Astrocyte (in vitro differentiated cells and primary cell): Measurements from ENCODE around the gene SHQ1. TPM values are rescaled to one million over a fixed set of nuclear protein-coding genes. Genes with fewer than 3 reads are reported as not detected.

ENCODE experiments used
- DNase-seq: peaks from one replicate; pipeline ENCODE4 v3.0.0-alpha.2; 2010; ENCODE audit warnings: low read depth
- FAIRE-seq: peaks from 2 replicates; lab custom pipeline; 2011; peaks lifted over from hg19 to GRCh38; lab: Jason Lieb, UNC
- H2AFZ ChIP-seq: 2 replicates; pipeline ENCODE4 v1.6.0; 2012; ENCODE audit warnings: low read depth, low read length, inconsistent platforms
- H3K27ac ChIP-seq: 2 replicates; pipeline ENCODE4 v1.5.1; 2011; ENCODE audit warnings: low read depth, low read length, inconsistent platforms
- H3K27me3 ChIP-seq: 2 replicates; pipeline ENCODE4 v1.6.0; 2011; ENCODE audit warnings: low read length, inconsistent platforms; ENCODE audit not compliant: insufficient read depth
- H3K36me3 ChIP-seq: 2 replicates; pipeline ENCODE4 v1.5.1; 2011; ENCODE audit warnings: low read length, inconsistent platforms; ENCODE audit not compliant: insufficient read depth
- H3K4me1 ChIP-seq: 2 replicates; pipeline ENCODE4 v1.5.1; 2011; ENCODE audit warnings: low read length, inconsistent platforms; ENCODE audit not compliant: insufficient read depth
- H3K4me2 ChIP-seq: 2 replicates; pipeline ENCODE4 v1.6.0; 2012; ENCODE audit warnings: low read length, inconsistent platforms
- H3K4me3 ChIP-seq: 2 replicates; pipeline ENCODE4 v1.5.1; 2011; ENCODE audit warnings: low read depth, mild to moderate bottlenecking, low read length, inconsistent platforms; ENCODE audit not compliant: insufficient read depth
- H3K79me2 ChIP-seq: 2 replicates; pipeline ENCODE4 v1.6.0; 2012; ENCODE audit warnings: mild to moderate bottlenecking, low read length, inconsistent platforms; ENCODE audit not compliant: insufficient read depth
- H3K9ac ChIP-seq: 2 replicates; pipeline ENCODE4 v1.6.0; 2012; ENCODE audit warnings: mild to moderate bottlenecking, low read length, inconsistent platforms
- H3K9me3 ChIP-seq: 2 replicates; pipeline ENCODE4 v1.5.1; 2012; ENCODE audit warnings: low read depth, mild to moderate bottlenecking, low read length, inconsistent platforms; ENCODE audit not compliant: insufficient read depth
- H4K20me1 ChIP-seq: 2 replicates; pipeline ENCODE4 v1.6.0; 2012; ENCODE audit warnings: low read length, inconsistent platforms; ENCODE audit not compliant: insufficient read depth
- H3K27ac Mint-ChIP-seq: one replicate; pipeline ENCODE4 v1.8.0; 2021; ENCODE audit warnings: mild to moderate bottlenecking, mixed read lengths; ENCODE audit not compliant: unreplicated experiment
- H3K27me3 Mint-ChIP-seq: one replicate; pipeline ENCODE4 v1.8.0; 2021; ENCODE audit warnings: low read depth, mixed read lengths; ENCODE audit not compliant: unreplicated experiment
- H3K36me3 Mint-ChIP-seq: one replicate; pipeline ENCODE4 v1.8.0; 2021; ENCODE audit warnings: low read depth, mixed read lengths; ENCODE audit not compliant: unreplicated experiment
- H3K4me1 Mint-ChIP-seq: one replicate; pipeline ENCODE4 v1.8.0; 2021; ENCODE audit warnings: low read depth, mixed read lengths; ENCODE audit not compliant: unreplicated experiment
- H3K4me3 Mint-ChIP-seq: one replicate; pipeline ENCODE4 v1.8.0; 2021; ENCODE audit warnings: mild to moderate bottlenecking, moderate library complexity, mixed read lengths; ENCODE audit not compliant: unreplicated experiment
- H3K9me3 Mint-ChIP-seq: one replicate; pipeline ENCODE4 v1.8.0; 2021; ENCODE audit warnings: mild to moderate bottlenecking, mixed read lengths; ENCODE audit not compliant: unreplicated experiment
- EZH2 ChIP-seq: IDR thresholded peaks from 2 replicates; pipeline ENCODE4 v1.6.1; 2012; ENCODE audit warnings: mild to moderate bottlenecking, low read length, inconsistent platforms; ENCODE audit not compliant: insufficient read depth
- total RNA-seq: library from RNA; stranded (reverse); gene quantifications from 2 replicates; pipeline ENCODE4 v1.2.1, GENCODE V29; 2021
- TF ChIP-seq, protein P1 (sequence below): IDR thresholded peaks from 2 replicates; pipeline ENCODE4 v1.5.1; 2011; ENCODE audit warnings: low read depth, mild to moderate bottlenecking, inconsistent platforms, low read length, moderate library complexity; ENCODE audit not compliant: insufficient read depth

Gene SHQ1
- total RNA-seq, 1 donor from 2014 or later: 28.4 TPM

DNA sequence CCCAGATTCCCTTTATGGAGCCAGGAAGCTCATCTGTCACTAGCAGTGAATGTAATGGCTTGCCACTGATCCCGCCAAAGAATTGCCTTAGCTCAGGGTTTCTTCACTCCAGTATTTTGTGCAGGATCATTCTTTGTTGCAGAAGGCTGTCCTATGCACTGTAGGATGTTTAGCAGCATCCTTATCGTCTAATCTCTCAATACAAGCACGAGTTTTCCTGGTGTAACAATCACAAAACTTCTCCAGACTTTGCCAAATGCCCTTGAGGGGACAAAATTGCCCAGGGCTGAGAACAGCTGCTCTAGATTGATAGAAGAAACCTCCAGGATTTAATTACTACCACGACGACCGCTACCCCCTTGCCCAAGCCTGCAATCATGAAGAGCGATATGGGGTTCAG is 6.8 kb upstream of the SHQ1 start:
- FAIRE-seq (no peak), DNase-seq (no peak)
- Mint-ChIP-seq H3K27ac (no peak overlapping the region), H3K36me3 (no peaks in the 10 kb centered on the region), H3K9me3 (no peaks in the 10 kb centered on the region), H3K4me1 (peaks cover 2% of the 10 kb centered on the region), H3K4me3 (no peak overlapping the region), H3K27me3 (peaks cover 6% of the 10 kb centered on the region)
- Histone ChIP-seq H3K4me1 (no peaks in the 10 kb centered on the region), H3K27ac (no peak overlapping the region), H4K20me1 (no peaks in the 10 kb centered on the region), H3K4me2 (no peak overlapping the region), H3K9me3 (no peaks in the 10 kb centered on the region), H3K9ac (no peak overlapping the region), H3K27me3 (peaks cover 4% of the 10 kb centered on the region), H2AFZ (no peak overlapping the region), H3K4me3 (no peak overlapping the region), H3K79me2 (no peaks in the 10 kb centered on the region), H3K36me3 (no peaks in the 10 kb centered on the region)
- TF ChIP-seq, protein P1, sequence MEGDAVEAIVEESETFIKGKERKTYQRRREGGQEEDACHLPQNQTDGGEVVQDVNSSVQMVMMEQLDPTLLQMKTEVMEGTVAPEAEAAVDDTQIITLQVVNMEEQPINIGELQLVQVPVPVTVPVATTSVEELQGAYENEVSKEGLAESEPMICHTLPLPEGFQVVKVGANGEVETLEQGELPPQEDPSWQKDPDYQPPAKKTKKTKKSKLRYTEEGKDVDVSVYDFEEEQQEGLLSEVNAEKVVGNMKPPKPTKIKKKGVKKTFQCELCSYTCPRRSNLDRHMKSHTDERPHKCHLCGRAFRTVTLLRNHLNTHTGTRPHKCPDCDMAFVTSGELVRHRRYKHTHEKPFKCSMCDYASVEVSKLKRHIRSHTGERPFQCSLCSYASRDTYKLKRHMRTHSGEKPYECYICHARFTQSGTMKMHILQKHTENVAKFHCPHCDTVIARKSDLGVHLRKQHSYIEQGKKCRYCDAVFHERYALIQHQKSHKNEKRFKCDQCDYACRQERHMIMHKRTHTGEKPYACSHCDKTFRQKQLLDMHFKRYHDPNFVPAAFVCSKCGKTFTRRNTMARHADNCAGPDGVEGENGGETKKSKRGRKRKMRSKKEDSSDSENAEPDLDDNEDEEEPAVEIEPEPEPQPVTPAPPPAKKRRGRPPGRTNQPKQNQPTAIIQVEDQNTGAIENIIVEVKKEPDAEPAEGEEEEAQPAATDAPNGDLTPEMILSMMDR: no peak
- no peak for TF ChIP-seq EZH2

GRCh38 chr3:72848703-72849081 is 447 bp upstream of the SHQ1 start:
- FAIRE-seq (no peak), DNase-seq (peak; percentile 23)
- no peaks in the 10 kb centered on the region for H3K36me3 ChIP-seq
- H3K4me1 ChIP-seq: peaks cover 13% of the 10 kb centered on the region
- H3K27ac ChIP-seq: no peak overlapping the region
- H3K27me3 ChIP-seq: peaks cover 3% of the 10 kb centered on the region
- Mint-ChIP-seq H3K4me3 (peak overlapping the region; percentile 98), H3K27me3 (no peaks in the 10 kb centered on the region), H3K4me1 (peaks cover 21% of the 10 kb centered on the region), H3K9me3 (no peaks in the 10 kb centered on the region), H3K36me3 (no peaks in the 10 kb centered on the region), H3K27ac (no peak overlapping the region)
- H3K79me2 ChIP-seq: peaks cover 41% of the 10 kb centered on the region
- peak overlapping the region; percentile 85 for H3K9ac ChIP-seq
- H3K4me3 ChIP-seq: peak overlapping the region; percentile 92
- no peak for TF ChIP-seq EZH2
- TF ChIP-seq, protein P1: no peak
- peak overlapping the region; percentile 98 for H3K4me2 ChIP-seq
- H2AFZ ChIP-seq: peak overlapping the region; percentile 91
- H3K9me3 ChIP-seq: no peaks in the 10 kb centered on the region
- H4K20me1 ChIP-seq: peaks cover 30% of the 10 kb centered on the region

GRCh38 chr3:72847282-72847681 is 963 bp downstream of the SHQ1 start:
- H3K27ac Mint-ChIP-seq: peak overlapping the region; percentile 16
- Histone ChIP-seq H3K27me3 (peaks cover 3% of the 10 kb centered on the region), H3K9me3 (no peaks in the 10 kb centered on the region), H2AFZ (peak overlapping the region; percentile 91), H3K4me2 (peak overlapping the region; percentile 98), H3K27ac (peak overlapping the region; percentile 47), H3K4me1 (peaks cover 13% of the 10 kb centered on the region), H3K9ac (peak overlapping the region; percentile 85), H4K20me1 (peaks cover 30% of the 10 kb centered on the region), H3K4me3 (peak overlapping the region; percentile 92), H3K79me2 (peaks cover 43% of the 10 kb centered on the region), H3K36me3 (no peaks in the 10 kb centered on the region)
- no peak for DNase-seq
- TF ChIP-seq, protein P1: no peak
- no peak for TF ChIP-seq EZH2
- peak overlapping the region; percentile 98 for H3K4me3 Mint-ChIP-seq
- FAIRE-seq: no peak
- no peaks in the 10 kb centered on the region for H3K36me3 Mint-ChIP-seq
- H3K4me1 Mint-ChIP-seq: peaks cover 21% of the 10 kb centered on the region
- no peaks in the 10 kb centered on the region for H3K27me3 Mint-ChIP-seq
- H3K9me3 Mint-ChIP-seq: no peaks in the 10 kb centered on the region
